Lung (tissue), 12 donors: ENCODE data around the gene IL6ST. TPM values are rescaled to one million over a fixed set of nuclear protein-coding genes. Genes with fewer than 3 reads are reported as not detected.

Experiments used
- ATAC-seq: fragments of 200-7000 bp; cut with Tn5 transposase; one replicate; pipeline ENCODE4 v1.9.1; 2020; ENCODE audit warnings: moderate number of reproducible peaks; ENCODE audit not compliant: insufficient read depth, low FRiP score
- DNase-seq, 3 donors: peaks; one replicate each; pipeline ENCODE4 v3.0.0-alpha.2; 2013 to 2017
- H3K27ac ChIP-seq, 2 donors: one replicate each; pipeline ENCODE4 v1.5.1; 2013; ENCODE audit warnings: mild to moderate bottlenecking in 2 of 2, moderate library complexity in 2 of 2, control low read depth in 1 of 2, inconsistent platforms in 1 of 2, low read depth in 1 of 2, low read length in 1 of 2
- H3K27me3 ChIP-seq, 3 donors: one replicate each; pipeline ENCODE4 v1.5.1; 2013; ENCODE audit warnings: low read length in 2 of 3; ENCODE audit not compliant: control insufficient read depth in 3 of 3, insufficient read depth in 3 of 3
- H3K36me3 ChIP-seq, 4 donors: one replicate each; pipeline ENCODE4 v1.5.1; 2013; ENCODE audit warnings: low read length in 4 of 4, mild to moderate bottlenecking in 1 of 4, moderate library complexity in 1 of 4; ENCODE audit not compliant: control insufficient read depth in 4 of 4, insufficient read depth in 4 of 4
- H3K4me1 ChIP-seq, 5 donors: one replicate each; pipeline ENCODE4 v1.5.1; 2013; ENCODE audit warnings: low read length in 5 of 5, mild to moderate bottlenecking in 2 of 5, moderate library complexity in 1 of 5; ENCODE audit not compliant: control insufficient read depth in 5 of 5, insufficient read depth in 5 of 5
- H3K4me3 ChIP-seq: one replicate; pipeline ENCODE4 v1.5.1; 2013; ENCODE audit warnings: mild to moderate bottlenecking, control low read depth, moderate library complexity
- H3K9ac ChIP-seq, 2 donors: one replicate each; pipeline ENCODE4 v1.5.1; 2013; ENCODE audit warnings: low read length in 2 of 2, control low read depth in 1 of 2; ENCODE audit not compliant: insufficient read depth in 1 of 2
- H3K9me3 ChIP-seq, 4 donors: one replicate each; pipeline ENCODE4 v1.5.1; 2013; ENCODE audit warnings: low read length in 3 of 4, mild to moderate bottlenecking in 1 of 4, moderate library complexity in 1 of 4; ENCODE audit not compliant: control insufficient read depth in 4 of 4, insufficient read depth in 3 of 4
- WGBS, 2 donors: extraction: QIAGEN DNeasy Blood & Tissue Kit; methylation state at CpG; one replicate each; pipeline ENCODE4 v1.1.7; 2013; 5-methylcytosine and 5-hydroxymethylcytosine counted together
- polyA plus RNA-seq, 2 donors: library from polyadenylated mRNA; stranded (reverse); fragments of 200-250 nt; gene quantifications; one replicate each; pipeline ENCODE4 v1.2.1, GENCODE V29; 2013
- total RNA-seq, 2 donors: library from RNA; depleted of rRNA in 1 of 2; stranded (reverse); fragments of >200 nt in 1 of 2; gene quantifications; one replicate each; pipeline ENCODE4 v1.2.1, GENCODE V29; 2014 to 2021
- TF ChIP-seq, protein P1 (sequence below): IDR thresholded peaks from 2 replicates; pipeline ENCODE4 v1.5.1; 2012; ENCODE audit warnings: mild to moderate bottlenecking; ENCODE audit errors: control extremely low read depth, extremely low read depth
- donor health status: control.
- donor health status: control.
- donor health status: Bipolar disorder and iron deficiency.
- donor health status: healthy.
- donor health status: DM: yes; HTN: yes; CAD: no.

IL6ST gene
- total and polyA plus RNA-seq, 4 donors: 47.8 to 377 (median 196) TPM

DNA sequence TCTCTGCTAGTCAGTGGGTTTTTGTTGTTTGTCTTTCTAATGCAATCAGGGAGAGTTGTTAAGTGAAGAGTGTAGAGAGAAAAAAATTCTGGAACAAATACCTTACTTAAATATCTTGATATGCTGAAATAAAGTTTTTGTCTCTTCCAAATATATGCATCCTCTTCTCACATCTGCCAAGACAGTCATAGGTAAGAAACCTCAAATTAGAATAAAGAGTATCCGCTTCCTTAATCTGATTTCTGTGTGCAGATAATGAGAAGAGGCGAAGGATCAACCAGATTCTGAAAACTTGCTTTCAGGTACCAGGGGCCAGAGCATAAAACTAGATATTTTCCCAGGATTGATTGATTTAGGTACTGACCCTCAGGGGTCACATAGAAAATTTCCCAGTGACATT, 11.3 kb upstream of the IL6ST start:
- WGBS, 2 donors: 89 to 97% methylated on average over 2 of the region's 2 CpGs
- ATAC-seq: no peak
- DNase-seq: no peak
- no peaks in the 10 kb centered on the region for H3K36me3 ChIP-seq
- H3K9me3 ChIP-seq: no peaks in the 10 kb centered on the region
- no peak overlapping the region for H3K4me3 ChIP-seq
- H3K9ac ChIP-seq: no peak overlapping the region
- no peak overlapping the region for H3K27ac ChIP-seq
- TF ChIP-seq, protein P1, sequence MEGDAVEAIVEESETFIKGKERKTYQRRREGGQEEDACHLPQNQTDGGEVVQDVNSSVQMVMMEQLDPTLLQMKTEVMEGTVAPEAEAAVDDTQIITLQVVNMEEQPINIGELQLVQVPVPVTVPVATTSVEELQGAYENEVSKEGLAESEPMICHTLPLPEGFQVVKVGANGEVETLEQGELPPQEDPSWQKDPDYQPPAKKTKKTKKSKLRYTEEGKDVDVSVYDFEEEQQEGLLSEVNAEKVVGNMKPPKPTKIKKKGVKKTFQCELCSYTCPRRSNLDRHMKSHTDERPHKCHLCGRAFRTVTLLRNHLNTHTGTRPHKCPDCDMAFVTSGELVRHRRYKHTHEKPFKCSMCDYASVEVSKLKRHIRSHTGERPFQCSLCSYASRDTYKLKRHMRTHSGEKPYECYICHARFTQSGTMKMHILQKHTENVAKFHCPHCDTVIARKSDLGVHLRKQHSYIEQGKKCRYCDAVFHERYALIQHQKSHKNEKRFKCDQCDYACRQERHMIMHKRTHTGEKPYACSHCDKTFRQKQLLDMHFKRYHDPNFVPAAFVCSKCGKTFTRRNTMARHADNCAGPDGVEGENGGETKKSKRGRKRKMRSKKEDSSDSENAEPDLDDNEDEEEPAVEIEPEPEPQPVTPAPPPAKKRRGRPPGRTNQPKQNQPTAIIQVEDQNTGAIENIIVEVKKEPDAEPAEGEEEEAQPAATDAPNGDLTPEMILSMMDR: no peak
- H3K27me3 ChIP-seq: no peaks in the 10 kb centered on the region
- H3K4me1 ChIP-seq: no peaks in the 10 kb centered on the region

DNA sequence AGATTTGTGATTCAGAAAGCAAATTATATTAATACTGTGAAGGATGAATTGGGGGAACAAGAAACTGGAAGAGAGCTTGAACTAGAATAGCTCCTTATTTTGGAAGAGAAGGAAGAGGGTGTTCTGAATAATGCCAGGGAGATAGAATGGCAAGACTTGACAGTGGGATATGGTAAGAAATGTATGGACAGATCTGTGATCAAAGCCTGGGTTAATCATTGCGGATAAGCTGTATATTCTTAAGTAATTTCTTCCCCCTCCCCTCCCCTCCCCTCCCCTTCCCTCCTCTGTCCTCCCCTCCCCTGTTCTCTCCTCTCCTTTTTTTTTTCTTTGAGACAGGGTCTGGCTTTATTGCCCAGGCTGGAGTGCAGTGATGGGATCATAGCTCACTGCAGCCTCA, 10.1 kb upstream of the IL6ST start:
- Histone ChIP-seq H3K9ac (no peak overlapping the region), H3K36me3 (no peaks in the 10 kb centered on the region), H3K27me3 (no peaks in the 10 kb centered on the region), H3K4me3 (no peak overlapping the region), H3K4me1 (peaks cover 0 to 3% (median 0%) of the 10 kb centered on the region in 5 donors), H3K9me3 (no peaks in the 10 kb centered on the region), H3K27ac (no peak overlapping the region)
- TF ChIP-seq, protein P1: no peak
- DNase-seq: no peak
- ATAC-seq: no peak
- WGBS, 2 donors: 90 to 100% methylated on average over 1 of the region's 1 CpG

DNA sequence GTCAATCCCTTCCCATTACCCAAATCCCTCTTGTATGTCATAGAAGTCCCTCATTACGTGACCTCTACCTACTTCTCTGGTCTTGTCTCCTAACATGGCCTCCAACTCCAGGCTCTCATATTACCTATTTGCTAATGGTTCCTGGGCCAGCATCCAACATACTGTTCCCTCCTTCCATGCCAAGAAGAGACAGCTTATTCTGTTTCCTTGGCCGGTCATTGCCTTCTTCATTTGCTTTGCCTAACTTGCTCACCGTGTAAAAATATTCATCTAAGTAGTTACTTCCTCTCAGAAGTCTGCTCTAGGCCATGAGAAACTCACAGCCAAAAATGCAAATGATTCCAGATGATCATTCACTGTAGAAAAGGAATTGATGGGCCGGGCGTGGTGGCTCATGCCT, 8.9 kb upstream of the IL6ST start:
- Histone ChIP-seq H3K9me3 (no peaks in the 10 kb centered on the region), H3K9ac (no peak overlapping the region), H3K27me3 (no peaks in the 10 kb centered on the region), H3K4me1 (peaks cover 0 to 6% (median 0%) of the 10 kb centered on the region in 5 donors), H3K4me3 (no peak overlapping the region), H3K36me3 (no peaks in the 10 kb centered on the region), H3K27ac (no peak overlapping the region)
- 85 to 88% methylated on average over 5 of the region's 5 CpGs for WGBS, 2 donors
- DNase-seq (no peak), ATAC-seq (no peak)
- TF ChIP-seq, protein P1: no peak

DNA sequence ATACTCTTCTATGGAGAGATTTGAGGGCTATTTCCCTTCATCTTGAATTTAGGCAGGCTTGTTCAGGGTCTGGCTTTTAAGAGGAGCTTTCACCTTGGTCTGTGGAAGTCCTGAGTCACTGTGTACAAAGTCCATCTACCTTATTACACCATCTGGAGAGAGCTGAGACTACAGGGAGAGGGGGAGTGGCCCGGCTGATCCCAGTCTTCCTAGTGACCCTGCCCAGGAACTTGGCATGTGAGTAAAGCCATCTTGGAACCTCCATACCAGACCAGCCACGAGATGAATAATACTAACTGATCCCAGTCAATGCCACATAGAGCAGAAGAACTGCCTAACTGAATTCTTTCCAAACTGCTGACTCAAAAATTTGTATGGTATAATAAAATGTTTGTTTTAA, 8.4 kb upstream of the IL6ST start:
- WGBS, 2 donors: 78 to 89% methylated on average over 2 of the region's 2 CpGs
- Histone ChIP-seq H3K4me3 (no peak overlapping the region), H3K27ac (no peak overlapping the region), H3K27me3 (no peaks in the 10 kb centered on the region), H3K9ac (no peak overlapping the region), H3K4me1 (peaks cover 0 to 7% (median 0%) of the 10 kb centered on the region in 5 donors), H3K36me3 (no peaks in the 10 kb centered on the region), H3K9me3 (no peaks in the 10 kb centered on the region)
- no peak for DNase-seq
- TF ChIP-seq, protein P1: no peak
- ATAC-seq: no peak
